HT-29 (cell line): Measurements from ENCODE around the gene SLC34A1. TPM values are rescaled to one million over a fixed set of nuclear protein-coding genes. Genes with fewer than 3 reads are reported as not detected.

ENCODE experiments used
- DNase-seq: peaks from one replicate; pipeline ENCODE4 v3.0.0-alpha.2; 2015; ENCODE audit warnings: low spot score
- total RNA-seq: library from RNA; depleted of rRNA; stranded (reverse); fragments of >200 nt; shearing (Covaris generic); gene quantifications from 2 replicates; pipeline ENCODE4 v1.2.3, GENCODE V29; 2014; rRNA removed

SLC34A1 gene
- total RNA-seq, 1 experiment from 2014 or later, result not detected

- no peak for DNase-seq
Measured at GRCh38 chr5:177445052-177445916, 61.0 kb downstream of the SLC34A1 start.

GRCh38 chr5:177445917-177446199, 61.6 kb downstream of the SLC34A1 start:
- DNase-seq, result no peak

GRCh38 chr5:177446200-177447065, 62.2 kb downstream of the SLC34A1 start, which contains the start of gene PRR7:
PRR7 (plus strand) TSS chr5:177446814; CDS start chr5:177455068, 8,254 bp downstream.
- DNase-seq, result peak; percentile 81

- DNase-seq, result peak; percentile 79
Measured at GRCh38 chr5:177447066-177447610, 62.9 kb downstream of the SLC34A1 start.

- DNase-seq, result peak; percentile 82
Measured at GRCh38 chr5:177447611-177448243, 63.5 kb downstream of the SLC34A1 start.

Other genes starting within 250 kb of the SLC34A1 start
- 33.7 and 33.8 TPM in 2 replicates for gene RAB24, start 80.7 kb upstream of the SLC34A1 start, total RNA-seq
- 556 and 582 TPM in 2 replicates for gene PRELID1, start 80.6 kb upstream of the SLC34A1 start, total RNA-seq
- 55.7 and 75.5 TPM in 2 replicates for gene MXD3, start 72.5 kb upstream of the SLC34A1 start, total RNA-seq
- gene LMAN2, start 32.8 kb upstream of the SLC34A1 start, total RNA-seq, result 234 and 262 TPM in 2 replicates
- 48.9 and 58.3 TPM in 2 replicates for gene RGS14, start 26.5 kb upstream of the SLC34A1 start, total RNA-seq
- gene PFN3, start 16.2 kb downstream of the SLC34A1 start, total RNA-seq, result not detected in 2 replicates
- gene F12, start 25.1 kb downstream of the SLC34A1 start, total RNA-seq, result 52.9 TPM in 2 replicates
- gene GRK6, start 42.2 kb downstream of the SLC34A1 start, total RNA-seq, result 87.7 and 94.2 TPM in 2 replicates
- 69.3 and 86.7 TPM in 2 replicates for gene PRR7, start 62.4 kb downstream of the SLC34A1 start, total RNA-seq
- gene DBN1, start 89.2 kb downstream of the SLC34A1 start, total RNA-seq, result 11.3 and 12.9 TPM in 2 replicates
- 32.2 and 34.7 TPM in 2 replicates for gene PDLIM7, start 113.2 kb downstream of the SLC34A1 start, total RNA-seq
- 1.6 and 1.9 TPM in 2 replicates for gene DOK3, start 125.4 kb downstream of the SLC34A1 start, total RNA-seq
- gene DDX41, start 132.5 kb downstream of the SLC34A1 start, total RNA-seq, result 240 and 269 TPM in 2 replicates
- 32.8 and 61.4 TPM in 2 replicates for gene FAM193B, start 170.1 kb downstream of the SLC34A1 start, total RNA-seq
- gene TMED9, start 207.8 kb downstream of the SLC34A1 start, total RNA-seq, result 115 and 119 TPM in 2 replicates
- 25.0 and 31.8 TPM in 2 replicates for gene B4GALT7, start 215.7 kb downstream of the SLC34A1 start, total RNA-seq